Stimulated activated CD4-positive, alpha-beta T cell treated with anti-CD3 and anti-CD28 coated beads, Interleukin-1b, Interleukin-23, amount 100 ng/mL, for 24 hours (primary cell): Measurements from ENCODE around the gene WDFY1.

Experiments used
- DNase-seq, 4 experiments: peaks; one replicate each; pipeline ENCODE4 v3.0.0-alpha.2; 2020; ENCODE audit warnings: low read depth in 4 of 4, low spot score in 1 of 4

WDFY1 gene

DNA sequence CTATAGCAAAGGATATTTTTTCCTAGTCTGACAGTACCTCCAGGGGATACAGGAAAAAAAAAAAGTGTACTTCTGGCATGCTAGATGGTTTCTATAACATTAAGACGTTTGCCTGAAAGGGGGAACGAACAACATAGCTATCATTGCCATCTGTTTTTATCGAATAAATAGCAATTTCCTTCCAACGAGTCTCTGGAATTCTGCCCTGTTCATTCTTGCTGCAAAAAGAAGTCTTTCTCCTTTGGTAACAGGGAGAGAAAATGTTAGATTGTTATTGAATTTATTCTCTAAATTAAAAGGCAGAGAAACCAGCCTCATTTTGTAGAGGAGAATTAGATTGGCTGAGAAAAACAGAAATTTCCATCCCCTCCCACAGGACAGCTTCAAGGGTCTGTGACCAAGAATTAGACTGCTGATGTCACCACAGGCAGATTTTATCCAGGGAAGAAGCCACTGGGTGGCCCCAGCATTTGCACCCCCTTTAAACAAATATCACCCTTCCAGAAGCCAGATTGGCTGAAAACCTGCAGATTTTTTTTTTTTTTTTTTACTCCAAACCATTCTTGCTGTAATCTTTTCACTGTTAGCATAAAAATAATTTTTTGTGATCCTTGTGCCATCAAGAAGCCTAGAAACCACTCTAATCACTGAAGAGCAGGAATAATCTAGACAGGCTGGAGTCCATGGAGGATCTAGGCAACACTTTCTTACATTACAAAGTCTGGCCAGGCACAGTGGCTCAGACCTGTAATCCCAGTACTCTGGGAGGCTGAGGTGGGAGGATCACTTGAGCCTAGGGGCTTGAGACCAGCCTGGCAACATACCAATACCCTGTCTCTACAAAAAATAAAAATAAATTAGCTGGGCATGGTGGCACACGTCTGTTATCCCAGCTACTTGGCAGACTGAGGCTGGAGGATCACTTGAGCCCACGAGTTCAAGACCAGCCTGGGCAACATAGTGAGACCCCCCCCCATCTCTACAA lies 12.0 kb downstream of the WDFY1 start:
- no peak for DNase-seq

DNA sequence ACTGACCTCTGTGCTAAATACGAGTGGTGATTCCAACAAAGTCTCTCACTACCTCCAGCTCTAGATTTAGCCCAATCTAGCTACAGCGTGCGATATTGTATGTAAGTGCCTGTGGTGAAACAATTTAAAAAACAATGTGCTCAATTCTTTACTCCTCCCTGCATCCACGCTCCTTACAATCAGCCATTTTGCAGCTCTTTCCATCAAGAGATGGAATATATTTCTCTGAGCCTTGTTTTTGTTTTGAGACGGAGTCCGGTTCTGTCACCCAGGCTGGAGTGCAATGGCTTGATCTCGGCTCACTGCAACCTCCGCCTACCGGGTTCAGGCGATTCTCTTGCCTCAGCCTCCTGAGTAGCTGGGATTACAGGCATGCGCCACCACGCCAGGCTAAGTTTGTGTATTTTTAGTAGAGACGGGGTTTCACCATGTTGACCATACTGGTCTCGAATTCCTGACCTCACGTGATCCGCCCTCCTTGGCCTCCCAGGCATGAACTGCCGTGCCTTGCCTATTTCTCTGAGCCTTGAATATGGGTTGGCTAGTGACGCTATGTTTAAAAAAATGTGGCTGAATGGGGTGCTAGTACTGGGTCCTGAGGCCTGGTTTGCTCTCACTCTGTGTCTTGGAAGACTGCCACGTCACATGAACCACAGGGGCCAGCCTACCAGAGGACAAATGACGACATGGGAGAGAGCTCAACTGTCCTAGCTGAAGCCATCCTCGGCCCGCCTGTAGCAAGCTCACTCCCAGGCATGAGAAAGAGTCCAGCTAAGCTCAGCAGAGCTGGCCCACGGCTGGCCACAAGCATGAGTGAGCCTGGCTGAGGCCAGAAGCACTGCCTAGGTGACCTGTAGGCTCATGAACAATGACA lies 14.8 kb downstream of the WDFY1 start:
- no peak for DNase-seq

DNA sequence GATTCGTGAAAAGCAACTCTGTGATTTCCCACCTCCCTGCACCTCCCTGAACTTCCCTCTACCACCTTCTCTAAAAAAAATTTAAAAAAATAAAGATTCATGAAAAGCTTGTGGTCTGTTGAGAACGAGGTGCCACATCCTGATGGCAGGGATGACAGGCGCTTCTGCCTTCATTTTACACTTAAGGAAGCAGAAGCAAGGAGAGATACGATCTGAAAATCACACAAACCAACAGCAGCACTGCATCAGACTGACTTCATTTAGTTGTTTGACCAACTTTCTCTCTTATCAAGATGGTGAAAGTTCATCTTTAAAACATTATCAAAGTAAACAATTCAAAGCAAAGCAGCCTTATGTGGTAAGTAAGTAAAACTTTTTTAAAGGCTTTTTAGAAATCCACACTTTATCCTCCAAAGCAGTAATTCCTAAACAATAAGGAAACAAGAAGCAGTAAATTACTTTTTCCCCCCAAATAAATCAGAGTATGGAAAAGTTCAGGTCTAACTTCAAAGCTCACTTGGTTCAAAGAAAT lies 15.5 kb downstream of the WDFY1 start:
- no peak for DNase-seq

DNA sequence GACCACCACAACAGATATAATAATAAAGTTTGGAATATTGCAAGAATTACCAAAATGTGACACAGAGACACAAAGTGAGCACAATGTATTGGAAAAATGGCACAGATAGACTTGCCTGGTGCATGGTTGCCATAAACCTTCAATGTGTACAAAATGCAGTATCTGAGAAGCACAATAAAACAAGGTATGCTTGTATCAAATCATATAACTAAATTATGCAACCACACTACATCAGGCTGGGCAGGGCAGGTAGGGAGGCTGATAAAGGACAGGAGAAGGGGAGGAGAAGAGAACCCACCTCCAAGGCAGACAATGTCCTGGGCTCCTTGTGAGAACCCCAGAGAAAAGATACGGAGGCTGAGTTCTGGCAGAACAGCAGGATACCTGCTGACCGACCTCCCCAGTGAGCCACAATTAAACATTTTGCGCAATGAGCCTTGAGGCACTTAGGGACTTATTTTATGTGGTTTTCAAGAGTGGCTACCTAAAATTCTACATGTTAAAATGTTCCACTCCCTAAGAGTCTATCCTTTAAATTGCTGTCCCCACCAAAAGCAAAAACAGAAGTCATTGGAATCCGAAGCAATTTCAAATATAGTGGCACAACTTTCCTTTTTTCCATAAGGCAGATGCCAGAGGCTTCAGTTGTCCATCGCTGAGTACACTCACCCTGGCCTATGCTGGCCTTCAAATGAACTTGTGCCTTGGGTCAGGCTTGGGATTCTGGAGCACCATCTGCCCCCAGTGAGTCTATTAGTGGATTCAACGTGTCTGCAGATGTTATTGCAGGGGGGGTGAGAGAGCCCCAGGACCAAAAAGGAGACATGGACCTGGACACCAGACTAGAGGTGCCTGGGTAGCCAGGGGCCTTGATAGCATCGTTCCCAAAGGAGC lies 16.8 kb downstream of the WDFY1 start:
- no peak for DNase-seq

DNA sequence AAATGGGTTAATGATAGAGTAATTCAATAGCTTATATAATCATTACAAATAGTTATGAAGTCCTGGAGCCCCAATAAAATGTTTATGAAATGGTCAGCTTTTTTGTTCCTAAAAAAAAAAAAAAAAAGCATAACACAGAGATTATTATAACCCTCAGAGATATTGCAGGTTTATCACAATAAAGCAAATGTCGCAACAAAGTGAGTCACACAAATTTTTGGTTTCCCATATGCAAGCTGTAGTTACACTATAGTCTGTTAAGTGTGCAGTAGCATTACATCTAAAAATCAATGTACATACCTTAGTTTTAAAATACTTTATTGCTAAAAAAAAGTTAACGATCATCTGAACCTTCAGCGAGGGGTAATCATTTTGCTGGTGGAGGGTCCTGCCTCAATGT lies 20.0 kb downstream of the WDFY1 start:
- DNase-seq = no peak

DNA sequence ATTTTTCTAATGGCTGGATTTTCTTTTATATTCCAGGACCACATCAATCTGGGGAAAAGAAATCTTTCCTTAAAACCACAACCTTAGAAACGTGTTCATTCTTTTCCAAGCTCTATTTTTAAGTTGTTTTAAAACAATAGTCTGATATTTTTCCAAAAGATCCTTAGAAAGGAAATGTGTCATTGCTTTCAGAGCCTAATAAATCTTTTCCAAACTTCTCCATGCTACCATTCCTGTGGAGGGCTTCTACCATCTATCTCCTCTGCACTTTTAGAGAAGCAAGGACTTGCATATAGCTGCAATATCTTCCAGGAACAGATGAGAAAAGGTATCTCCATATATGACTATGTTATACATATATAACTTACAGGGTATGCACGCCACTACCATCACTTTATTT lies 21.2 kb downstream of the WDFY1 start:
- no peak for DNase-seq

DNA sequence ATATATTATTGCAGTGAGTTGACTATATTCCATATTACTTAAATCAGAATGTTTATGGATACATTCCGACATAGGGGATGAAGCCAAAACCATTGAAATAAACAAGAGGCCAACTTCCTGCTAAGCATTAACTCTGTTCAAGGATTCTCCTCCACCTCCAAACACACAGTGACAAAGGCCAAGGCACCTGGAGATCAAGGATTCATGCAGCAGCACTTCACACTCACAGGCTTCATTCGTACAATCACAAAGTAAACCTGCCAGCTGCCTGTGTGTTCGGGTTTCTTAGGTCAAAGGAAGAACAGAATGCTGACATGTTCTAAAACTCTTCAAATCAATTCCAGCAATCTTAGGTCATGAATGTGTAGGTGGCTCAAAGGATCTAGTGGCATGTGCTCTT lies 22.8 kb downstream of the WDFY1 start:
- DNase-seq = no peak

DNA sequence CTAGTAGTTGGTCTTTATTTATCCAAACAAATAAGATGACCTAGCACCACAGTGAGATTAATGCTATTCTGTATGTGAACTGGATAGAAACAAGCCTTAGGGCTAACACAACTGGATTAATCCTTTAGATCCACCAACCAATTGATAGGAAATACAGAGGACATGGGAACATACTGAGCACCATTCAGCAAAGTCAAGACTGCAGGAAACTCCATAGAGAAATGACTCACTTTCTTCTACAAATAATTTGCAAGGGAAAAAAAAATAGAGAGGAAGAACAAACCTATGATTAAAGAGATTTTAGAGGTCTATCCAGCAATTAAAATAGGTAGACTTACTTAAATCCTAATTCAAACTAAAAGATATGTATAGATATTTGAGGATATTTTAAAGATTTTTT lies 23.9 kb downstream of the WDFY1 start:
- no peak for DNase-seq

DNA sequence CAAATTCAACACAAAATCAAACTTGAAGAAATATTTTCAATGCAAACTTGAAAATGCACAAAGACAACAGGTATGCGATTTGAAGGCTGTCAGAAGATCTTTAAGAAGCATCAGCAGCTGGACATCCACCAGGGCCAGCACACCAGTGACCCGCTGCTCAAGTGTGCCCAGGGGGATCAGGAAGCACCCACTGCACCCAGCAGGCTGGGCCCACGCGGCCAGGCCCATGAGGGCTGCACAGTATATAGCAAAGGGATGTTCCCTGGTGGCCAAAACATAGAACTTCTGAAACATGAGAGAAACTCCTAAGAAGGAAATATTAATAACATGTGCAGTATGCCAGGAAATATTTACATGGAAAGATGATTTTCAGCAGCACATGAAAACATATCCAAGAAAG lies 25.0 kb downstream of the WDFY1 start:
- DNase-seq = no peak

DNA sequence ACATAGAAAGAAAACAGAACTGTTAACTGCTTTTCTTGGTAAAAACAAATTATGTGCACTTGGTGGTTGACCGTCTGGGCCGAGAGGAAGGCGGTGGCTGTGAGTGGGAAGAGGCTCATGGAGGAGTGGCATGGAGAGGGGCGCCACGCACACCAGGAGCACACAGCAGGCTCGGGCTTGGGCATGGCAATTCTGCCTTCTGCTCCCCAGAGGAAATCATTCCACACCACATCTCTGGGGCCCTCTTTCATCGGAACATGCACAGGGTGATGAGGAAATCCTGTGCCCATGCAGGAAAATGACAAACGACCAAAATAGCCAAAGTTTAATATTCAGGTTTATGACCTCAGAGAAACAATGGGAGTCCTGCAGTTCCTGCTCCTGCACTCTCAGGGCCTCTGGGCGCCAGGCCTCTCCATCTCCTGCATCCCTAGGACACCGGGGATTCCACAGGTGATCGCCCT lies 26.4 kb downstream of the WDFY1 start:
- no peak for DNase-seq

DNA sequence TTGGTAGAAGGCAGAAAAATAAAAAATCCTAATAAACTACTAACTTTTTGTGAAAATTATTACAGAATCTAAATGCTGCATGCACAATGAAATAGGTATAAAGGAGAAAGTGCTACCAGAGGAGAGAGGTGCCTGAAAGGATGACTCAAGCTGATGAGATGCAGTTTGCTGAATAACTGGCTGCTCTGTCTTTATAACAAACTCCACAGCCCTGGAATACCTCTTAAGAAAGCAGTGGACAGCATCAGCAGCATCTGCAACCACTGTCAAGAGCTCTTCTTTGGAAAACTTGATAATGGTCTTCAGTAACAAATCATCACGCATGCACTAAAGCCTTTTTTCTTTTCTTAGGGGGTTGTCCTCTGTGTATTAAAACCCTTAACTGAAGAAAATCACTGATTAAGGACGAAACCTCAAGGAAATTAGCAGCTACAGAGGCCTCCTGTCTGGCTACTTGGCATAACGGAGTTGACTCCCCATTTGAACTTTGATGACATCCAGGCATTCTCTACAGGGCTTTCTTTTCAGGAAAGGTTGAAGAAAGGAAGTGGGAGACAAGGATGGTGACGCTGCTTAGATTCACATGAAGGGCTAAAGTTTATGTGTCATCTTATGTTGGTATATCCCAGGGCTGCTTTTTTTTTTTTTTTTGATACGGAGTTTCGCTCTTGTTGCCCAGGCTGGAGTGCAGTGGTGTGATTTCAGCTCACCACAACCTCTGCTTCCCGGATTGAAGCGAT lies 28.8 kb downstream of the WDFY1 start:
- no peak for DNase-seq

DNA sequence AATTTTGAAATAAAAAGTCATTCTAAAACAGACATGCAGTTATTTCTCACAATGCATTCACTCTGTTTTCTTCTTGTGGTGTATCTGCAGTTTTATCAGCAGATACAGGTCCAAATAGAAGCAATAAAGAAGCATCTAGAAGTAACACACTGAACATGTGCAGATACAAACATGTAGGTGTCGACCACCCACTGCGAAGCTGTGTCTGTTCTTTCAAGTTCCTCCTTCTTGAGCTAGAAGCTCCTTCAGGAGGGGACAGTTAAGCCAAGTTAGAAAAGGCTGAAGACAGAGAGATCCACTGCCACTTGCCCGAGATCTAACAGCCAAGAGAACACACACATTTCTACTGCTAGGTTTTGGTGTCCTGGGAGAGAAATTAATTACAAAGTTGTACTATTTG lies 30.1 kb downstream of the WDFY1 start:
- DNase-seq = no peak

DNA sequence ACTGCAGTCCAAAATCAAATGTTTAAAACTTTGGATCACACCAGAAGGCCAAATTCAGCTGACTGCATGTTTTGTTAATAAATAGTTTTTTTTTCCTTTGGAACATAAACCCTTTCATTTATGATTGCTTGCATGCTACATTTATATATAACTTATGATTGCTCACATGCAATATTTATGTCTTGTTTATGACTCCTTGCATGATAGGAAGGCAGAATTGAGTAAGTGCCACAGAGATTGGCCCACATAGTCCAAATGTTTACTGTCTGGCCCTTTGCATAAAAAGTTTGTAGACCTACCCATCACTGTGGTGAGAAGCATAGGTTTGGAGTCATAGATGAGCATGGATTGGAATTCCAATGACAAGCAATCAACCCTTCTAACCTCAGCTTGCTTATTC lies 30.8 kb downstream of the WDFY1 start:
- DNase-seq = no peak

DNA sequence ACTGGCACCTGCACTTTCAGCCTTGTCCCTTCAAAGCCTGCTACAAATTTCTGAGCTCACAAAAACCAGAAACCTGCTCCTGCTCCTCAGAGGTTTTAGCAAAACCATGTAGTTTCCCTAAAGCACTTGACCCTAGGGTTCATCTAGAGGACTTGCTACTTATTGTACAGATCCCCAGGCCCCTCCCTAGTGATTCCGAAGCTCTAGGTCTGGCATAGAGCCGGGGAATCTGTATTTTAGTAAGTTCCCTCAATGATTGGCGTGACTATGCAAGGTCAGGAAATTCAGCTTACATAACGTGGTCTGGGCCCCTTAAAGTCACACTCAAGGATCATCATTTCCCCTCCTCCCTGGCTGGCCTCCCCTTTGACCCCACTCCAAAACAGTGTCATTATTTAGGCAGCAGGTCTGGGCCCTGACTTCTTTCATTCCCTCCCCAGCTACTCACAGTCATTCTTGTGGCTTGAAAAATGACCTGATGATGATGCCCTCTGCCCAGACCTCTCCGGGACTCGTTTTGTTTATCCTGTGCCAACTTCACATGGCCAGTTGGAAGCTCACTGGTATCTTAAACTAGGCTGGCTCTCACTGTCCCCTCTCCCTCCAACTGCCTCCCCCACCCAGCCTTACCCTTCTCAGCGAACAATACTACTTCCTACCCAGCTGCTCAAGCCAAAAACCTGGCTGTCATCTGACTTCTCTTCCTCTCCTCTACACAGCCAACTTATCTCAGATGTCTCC lies 36.0 kb downstream of the WDFY1 start:
- DNase-seq = no peak

DNA sequence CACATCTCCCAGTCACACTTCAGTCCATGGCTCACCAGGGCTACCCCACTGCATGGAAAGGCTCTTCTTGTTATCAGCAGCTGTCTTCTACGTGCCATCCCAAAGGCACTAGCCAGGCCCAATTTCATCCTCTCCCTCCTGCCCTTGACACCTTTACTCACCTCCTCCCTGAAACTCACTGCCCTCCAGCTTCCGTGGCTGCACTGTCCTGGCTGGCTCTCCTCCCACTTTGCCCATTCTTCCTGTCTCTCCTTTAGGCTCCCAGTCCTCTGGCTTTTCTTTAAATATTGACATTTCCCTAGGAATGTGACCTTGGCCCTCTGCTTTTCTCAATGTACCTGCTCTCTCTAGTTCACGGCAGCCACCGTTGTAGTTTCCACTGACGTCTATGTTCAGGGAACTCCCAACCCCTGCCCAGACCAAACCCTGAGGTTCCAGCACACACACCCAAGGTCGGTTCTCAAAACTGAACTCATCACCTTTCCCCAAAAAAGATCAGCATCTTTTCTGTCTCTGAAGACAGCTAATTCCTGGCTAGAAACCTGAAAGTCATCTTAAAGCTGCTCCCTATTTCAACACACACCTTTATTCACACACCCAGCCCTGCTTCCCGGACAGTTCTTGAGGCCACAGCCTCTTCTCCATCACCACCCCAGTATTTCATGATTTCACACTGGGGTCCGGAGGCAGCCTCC lies 36.7 kb downstream of the WDFY1 start:
- no peak for DNase-seq

DNA sequence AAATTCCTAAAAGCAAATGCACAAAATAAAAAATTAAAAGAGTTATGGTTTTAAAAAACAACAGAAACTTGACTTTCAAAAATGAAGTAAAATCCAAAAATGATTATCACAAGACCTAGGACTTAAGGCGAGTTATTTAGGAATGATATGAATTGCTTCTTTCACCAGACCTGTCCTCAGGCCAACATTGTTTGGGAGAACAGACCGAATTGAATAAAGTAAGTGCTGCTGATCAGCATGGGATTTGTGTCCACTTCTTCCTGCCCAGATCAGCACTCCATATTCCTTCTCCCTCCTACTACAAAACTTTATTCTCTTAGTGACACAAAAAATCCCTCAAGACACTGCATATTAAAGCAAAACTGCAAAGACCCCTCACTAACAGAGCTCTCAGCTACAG lies 39.1 kb downstream of the WDFY1 start:
- no peak for DNase-seq

DNA sequence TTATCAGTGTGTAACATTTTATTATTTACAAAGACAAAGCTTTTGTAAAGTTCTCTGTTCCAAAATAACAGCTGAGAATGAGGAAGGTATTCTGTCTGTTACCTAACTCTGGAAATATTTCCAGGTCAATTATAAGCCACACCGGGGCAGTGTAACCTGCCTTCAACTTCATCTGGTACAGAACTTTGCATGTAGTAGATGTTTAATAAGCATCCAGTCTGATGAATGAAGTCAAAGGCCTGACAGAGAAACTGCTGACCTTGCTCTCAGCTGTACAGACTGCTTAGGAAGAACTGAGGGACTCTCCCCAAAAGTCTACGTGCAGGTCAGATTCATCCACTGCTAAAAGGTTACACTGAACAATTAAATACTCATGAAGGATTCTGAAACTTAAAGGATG lies 43.3 kb downstream of the WDFY1 start:
- no peak for DNase-seq

DNA sequence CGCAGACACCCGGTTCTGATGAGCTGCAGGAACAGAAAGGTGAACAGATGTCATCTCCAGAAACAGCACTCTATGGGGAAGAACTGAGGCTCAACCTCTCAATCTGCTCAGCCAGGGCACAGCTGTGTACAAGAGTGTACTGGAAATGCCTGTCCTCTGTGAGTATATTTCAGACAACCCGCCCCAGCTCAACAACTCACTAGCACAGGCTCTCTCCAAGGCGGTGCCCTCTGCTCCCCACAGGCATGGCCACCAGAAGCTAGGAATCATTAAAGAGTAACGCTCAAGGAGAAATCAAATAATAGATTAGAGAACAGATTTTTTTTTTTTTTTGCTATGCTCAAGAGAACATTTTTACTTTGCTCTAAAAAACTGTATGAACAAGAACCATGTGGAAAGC lies 43.8 kb downstream of the WDFY1 start:
- no peak for DNase-seq

DNA sequence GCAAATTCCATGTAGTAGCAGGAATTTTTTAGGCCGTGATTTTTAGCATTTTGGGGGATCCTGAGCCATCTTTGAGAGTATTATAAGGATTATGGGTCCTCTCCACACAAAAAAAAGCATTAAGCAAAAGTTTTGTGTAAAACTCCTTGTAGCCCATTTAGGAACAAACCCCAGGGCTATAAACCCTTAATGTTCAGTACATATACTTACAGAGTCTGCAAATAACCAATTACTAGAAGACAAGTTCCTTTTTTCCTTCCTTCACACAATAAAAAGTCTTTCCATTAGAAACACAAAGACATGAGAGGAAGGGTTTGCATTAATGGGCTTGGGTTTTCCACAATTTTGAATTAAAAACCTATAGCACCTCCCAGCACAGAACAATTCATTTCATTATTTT lies 44.6 kb downstream of the WDFY1 start:
- no peak for DNase-seq
